Measurements from ENCODE around the gene C3orf85.

The C3orf85 gene

DNA sequence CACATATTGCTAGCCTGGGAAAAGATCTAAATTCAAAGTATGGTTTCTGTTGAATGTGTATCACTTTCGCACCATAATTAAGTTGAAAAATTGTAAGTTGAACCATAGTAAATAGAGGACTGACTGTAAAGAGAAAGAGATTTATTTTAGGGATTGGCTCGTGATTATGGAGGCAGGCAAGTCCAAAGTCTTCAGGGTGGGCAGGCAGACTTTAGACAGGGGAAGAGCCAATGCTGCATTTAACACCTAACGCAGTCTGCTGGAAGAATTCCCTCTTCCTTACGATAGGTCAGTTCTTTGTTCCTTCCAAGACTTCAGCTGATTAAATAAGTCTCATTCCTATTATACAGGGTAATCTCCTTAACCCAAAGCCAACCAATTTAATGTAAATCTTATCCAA is 15.8 kb downstream of the C3orf85 start:
- no peak for DNase-seq (ENCODE audit: low read depth, low spot score)

DNA sequence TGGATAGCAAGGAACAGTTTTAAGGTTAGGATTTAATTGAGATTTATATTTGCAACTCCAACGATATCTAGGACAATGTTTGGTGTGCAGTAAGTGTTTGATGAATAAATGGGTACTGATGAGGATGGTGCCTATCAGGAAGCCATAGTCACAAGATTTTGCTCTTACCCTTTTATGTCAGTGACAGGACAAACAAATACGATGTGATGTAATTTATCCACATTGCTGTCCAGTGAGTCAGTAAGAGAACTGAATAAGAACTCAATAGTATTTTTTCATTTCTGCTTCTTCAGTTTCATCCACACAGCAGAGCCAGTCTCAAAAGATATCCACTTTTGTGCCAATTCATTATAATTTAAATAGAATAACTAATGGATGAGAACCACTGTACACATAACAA is 18.5 kb downstream of the C3orf85 start:
- no peak for DNase-seq (ENCODE audit: low read depth, low spot score)

DNA sequence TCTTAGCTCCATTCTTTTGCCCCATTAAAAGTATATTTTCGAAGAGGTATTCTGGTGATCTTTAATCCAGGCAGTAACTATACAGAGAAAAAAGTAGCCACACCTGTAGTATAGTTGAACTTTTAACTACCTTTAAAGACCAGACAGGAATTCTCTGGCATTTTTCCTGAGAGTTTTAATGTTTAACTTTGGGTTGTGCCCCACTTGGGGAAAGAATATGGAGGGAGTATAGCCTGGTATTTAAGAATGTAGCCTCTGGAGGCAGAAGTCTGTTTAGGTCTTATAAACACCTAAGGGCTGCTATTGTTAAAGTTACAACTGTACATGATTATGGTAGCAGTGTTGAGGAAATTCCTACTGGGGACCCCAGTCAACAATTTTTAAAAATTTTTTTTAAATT is 19.3 kb downstream of the C3orf85 start:
- DNase-seq (ENCODE audit: low read depth, low spot score), result no peak

DNA sequence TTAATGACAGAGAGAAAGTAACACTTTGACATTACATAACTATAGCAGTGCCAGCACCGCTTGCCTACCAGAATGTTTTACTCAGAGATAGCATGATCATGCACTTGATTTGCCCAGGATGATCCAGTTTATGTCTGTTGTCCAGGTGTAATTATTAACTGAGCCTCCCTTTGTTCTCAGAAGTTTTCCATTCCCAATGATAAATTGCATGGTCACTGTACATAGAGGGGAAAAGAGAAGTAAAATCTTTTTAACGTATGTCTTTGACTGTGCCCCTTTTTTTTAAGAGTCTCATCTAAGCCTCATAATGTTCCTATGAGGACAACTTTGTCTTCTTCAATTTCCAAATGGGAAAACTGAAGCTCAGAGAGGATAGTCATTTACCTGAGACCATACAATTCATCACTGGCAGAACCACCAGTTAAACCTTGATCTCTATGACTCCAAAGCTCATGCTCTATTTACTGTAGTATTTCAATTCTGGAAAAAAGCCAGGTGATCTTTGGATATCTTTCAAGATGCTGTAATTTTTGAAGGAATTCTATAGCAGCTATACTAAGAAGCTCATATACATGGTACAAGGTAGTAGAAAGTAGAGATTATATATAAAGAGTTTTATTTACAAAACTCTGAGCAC is 25.1 kb downstream of the C3orf85 start:
- DNase-seq (ENCODE audit: low read depth, low spot score), result no peak

DNA sequence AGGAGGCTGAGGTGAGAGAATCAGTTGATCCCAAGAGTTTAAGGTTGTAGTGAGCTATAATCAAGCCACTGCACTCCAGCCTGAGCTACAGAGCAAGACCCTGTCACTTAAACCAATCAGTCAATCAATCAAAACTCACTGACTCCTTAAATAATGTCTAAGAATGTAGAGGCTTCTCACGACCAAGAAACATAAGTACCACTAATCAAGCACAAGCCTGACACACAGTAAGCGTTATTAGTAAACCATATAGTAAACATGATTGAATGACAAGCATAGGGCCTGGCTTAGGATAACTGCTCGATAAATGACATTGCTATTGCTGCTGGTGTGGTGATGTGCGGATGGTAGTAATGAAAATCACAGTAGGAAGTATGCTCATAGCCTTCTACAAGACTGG is 29.4 kb downstream of the C3orf85 start:
- no peak for DNase-seq (ENCODE audit: low read depth, low spot score)

DNA sequence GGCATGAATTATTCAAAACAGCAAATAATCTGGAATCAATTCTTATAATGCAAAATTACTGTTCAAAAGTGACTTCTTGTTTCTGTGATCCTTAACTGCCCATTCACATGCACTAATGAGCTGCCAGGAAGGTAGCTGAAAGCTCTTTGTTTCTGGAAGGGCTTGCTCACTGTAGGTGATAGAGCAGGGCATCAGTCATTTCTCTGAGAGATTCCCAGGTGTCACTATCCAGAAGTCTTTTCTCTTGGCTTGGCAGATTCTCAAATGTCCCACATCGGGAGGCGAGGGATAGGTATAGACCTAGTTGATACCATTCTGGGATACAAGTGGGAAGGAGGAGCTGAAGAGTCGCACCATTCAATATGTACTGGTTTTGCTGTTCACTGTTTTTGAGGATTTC is 35.0 kb downstream of the C3orf85 start:
- DNase-seq (ENCODE audit: low read depth, low spot score), result no peak

DNA sequence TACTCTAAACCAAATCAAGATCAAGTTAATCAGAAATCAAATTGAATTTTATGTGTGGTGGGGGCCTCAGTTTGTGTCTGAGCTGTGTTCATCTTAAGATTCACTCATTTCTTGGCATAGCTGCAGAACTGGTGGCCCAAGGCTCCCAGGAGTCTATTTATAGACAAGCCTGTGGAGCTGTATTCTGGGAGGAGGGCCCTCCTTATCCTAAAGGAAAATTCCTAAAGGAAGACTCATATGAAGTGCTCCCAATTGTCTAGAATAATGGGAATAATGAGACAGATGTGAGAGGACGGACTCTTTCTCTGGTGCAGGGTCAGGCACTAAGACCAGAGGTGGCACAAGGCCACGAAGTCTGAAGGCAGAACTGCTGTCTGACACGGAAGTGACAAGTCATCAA is 38.9 kb downstream of the C3orf85 start:
- DNase-seq (ENCODE audit: low read depth, low spot score), result no peak

DNA sequence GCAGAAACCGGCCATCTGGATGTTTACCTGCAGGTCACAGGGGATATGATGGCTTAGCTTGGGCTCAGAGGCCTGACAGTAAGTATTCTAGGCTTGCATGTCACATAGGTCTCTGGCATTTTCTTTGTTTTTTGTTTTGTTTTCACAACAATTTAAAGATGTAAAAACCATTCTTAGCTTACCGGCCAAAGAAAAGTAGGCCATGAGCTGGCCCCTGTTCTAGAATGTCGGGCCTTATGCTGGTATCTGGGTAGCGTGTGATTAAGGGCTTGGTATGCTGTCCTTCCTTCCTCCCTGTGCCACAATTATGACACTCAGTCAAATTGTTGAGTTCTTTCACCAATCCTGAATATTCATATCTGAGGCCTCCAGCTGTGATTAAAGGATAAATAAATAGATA is 40.2 kb downstream of the C3orf85 start:
- DNase-seq (ENCODE audit: low read depth, low spot score), result no peak

DNA sequence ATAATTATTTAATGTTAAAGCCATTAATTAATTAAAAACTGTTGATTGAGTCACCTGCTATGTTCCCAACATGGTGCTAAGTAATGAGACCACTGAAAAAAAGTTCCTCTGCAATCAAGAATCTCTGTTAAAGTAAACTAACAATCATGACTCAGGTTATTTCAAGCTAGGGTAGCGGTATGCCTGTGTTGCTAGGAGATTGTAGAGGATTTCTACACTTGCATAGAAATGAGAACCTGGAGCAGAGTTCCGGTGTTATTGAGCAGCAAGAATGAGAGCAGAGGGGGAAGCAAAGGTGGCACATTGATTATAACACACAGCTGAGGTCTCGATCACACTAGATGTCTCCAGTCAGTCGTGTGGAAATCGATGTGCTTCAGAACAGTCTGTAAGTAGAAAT is 41.4 kb downstream of the C3orf85 start:
- DNase-seq (ENCODE audit: low read depth, low spot score), result no peak

DNA sequence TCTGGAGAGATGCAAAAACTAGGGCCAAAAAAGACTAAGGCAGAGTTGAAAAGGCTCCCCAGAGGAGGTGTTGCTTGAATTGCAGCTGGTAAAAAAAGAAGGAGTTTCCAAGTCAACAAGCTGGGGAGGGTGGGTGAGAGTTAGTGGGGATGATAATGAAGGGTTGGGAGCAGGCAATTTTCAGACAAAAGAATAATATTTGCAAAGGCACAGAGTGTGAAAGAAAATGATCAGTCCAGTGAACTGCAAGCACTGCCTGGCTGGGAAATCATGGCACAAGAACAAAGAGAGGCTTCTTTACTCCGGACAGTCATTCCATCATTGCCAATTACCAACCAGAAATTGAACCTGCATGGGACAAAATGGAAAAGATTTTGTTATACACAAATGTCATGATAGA is 42.2 kb downstream of the C3orf85 start:
- DNase-seq (ENCODE audit: low read depth, low spot score), result no peak

DNA sequence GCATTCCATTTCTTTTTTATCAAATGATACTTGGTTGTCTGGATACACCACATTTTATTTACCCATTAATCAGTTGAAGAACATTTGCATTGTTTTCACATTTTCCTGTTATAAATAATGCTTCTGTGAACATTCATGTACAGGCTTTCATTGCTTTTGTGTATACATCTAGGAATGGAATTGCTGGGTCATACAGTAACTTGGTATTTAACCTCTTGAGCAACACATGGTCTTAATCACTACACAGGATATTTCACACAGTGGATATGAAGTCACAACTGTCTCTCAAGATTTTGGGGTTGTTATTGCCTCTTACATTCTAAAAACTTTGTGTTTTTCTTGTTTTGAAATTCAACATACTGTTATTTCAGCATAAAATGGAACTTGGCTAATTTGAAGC is 48.2 kb downstream of the C3orf85 start:
- DNase-seq (ENCODE audit: low read depth, low spot score), result no peak

DNA sequence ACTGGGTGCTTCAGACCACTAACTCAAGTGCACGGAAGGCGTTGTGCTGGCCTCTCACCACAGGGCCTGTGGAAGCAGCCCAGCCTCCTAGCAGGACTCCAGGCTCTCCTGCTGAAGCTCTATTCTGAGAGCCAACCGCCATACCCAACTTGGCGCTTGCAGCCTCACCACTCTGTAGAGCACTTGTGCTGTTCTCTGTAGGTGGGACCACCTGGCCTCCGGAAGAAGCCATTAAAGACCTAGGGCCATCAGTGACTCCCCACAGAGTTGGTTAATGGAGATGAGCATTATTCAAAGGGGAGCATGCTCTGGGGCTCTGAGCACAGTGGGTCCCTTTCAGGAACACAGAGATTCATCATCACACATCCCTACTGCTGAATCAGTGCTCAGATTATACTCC is 50.9 kb downstream of the C3orf85 start:
- no peak for DNase-seq (ENCODE audit: low read depth, low spot score)

DNA sequence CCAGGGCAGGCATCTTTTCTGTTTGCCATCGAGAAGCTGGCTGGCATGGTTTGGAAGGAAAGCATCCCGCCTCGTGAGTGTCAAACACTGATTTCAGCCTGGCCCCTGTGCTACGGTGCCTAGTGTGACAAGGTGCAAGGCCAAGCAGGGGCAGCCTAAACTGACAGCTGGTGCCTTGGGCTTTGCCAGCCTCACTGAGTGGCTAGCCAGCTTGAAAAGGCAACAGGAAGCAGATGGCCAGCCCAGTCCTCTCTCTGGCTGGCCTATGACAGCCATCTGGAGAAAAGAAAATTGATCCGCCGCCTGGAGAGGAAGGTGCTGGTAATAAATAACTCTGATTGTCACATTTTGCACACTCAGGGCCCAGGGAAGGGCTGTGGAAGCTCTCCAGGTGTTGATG is 52.2 kb downstream of the C3orf85 start:
- no peak for DNase-seq (ENCODE audit: low read depth, low spot score)

DNA sequence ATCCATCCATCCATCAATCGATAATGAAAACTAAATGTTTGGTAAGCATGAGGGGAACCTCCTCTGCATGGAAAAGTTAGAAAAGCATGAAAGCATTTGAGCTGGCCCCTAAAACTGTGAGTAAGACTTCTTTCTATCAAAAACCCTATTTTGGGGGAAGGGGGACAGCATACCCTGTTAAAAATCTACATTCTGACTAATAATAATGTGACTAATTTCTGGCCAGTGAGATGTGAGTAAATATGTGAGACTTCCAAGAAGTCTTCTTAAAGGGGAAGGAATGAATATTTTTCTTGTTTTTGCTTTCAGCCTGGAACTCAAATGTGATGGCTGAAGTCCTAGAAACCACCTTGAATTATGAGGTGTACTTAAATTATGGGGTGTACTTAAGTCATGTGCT is 54.9 kb downstream of the C3orf85 start:
- no peak for DNase-seq (ENCODE audit: low read depth, low spot score)

DNA sequence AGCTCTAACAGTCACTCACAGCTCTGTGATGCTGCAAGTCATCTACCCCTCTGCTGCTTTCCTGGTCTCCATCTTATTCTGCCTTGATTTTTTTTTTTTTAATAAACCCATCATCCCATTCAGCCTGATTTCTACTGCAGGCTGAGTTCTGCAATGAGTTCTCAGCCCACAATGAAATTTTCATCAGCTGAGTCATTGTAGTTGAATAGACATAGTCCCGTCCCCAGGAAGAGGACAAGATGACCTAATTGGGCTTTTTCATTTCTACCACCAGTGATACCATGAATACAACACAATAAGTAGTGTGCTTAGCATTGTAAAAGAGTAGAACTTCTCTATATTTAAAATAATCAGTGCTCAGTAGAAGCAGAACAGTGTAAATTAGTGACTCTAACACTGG is 59.3 kb downstream of the C3orf85 start:
- no peak for DNase-seq (ENCODE audit: low read depth, low spot score)
